ENCODE results near the gene ZSCAN4.

Gene ZSCAN4

GRCh38 chr19:57672466-57672865 is 3.7 kb downstream of the ZSCAN4 start:
- DNase-seq (ENCODE audit: extremely low read depth in 1 of 2, low read depth in 1 of 2) = no peak

- DNase-seq (ENCODE audit: extremely low read depth in 1 of 2, low read depth in 1 of 2) = no peak
Measured at GRCh38 chr19:57675881-57676280, 7.1 kb downstream of the ZSCAN4 start.

GRCh38 chr19:57682226-57682766 is 13.6 kb downstream of the ZSCAN4 start:
- no peak for DNase-seq (ENCODE audit: extremely low read depth in 1 of 2, low read depth in 1 of 2)

GRCh38 chr19:57686727-57687126 is 18.0 kb downstream of the ZSCAN4 start:
- DNase-seq (ENCODE audit: extremely low read depth in 1 of 2, low read depth in 1 of 2) = no peak

GRCh38 chr19:57687363-57688010 is 18.8 kb downstream of the ZSCAN4 start:
- DNase-seq (ENCODE audit: extremely low read depth in 1 of 2, low read depth in 1 of 2) = no peak

- no peak for DNase-seq (ENCODE audit: extremely low read depth in 1 of 2, low read depth in 1 of 2)
Measured at GRCh38 chr19:57688011-57688763, 19.5 kb downstream of the ZSCAN4 start.

- DNase-seq (ENCODE audit: extremely low read depth in 1 of 2, low read depth in 1 of 2) = no peak
Measured at GRCh38 chr19:57689750-57690149, 21.0 kb downstream of the ZSCAN4 start.

GRCh38 chr19:57701625-57702024 is 32.9 kb downstream of the ZSCAN4 start:
- DNase-seq (ENCODE audit: extremely low read depth in 1 of 2, low read depth in 1 of 2) = no peak

- no peak for DNase-seq (ENCODE audit: extremely low read depth in 1 of 2, low read depth in 1 of 2)
Measured at GRCh38 chr19:57706346-57706745, 37.6 kb downstream of the ZSCAN4 start.

- no peak for DNase-seq (ENCODE audit: extremely low read depth in 1 of 2, low read depth in 1 of 2)
Measured at GRCh38 chr19:57708641-57709361, 40.1 kb downstream of the ZSCAN4 start, which contains the start of gene ZNF154. TSS of gene ZNF154 (minus strand) at chr19:57709204. CDS start at chr19:57708971, 233 bp downstream.

GRCh38 chr19:57709616-57710015 is 40.9 kb downstream of the ZSCAN4 start:
- no peak for DNase-seq (ENCODE audit: extremely low read depth in 1 of 2, low read depth in 1 of 2)

GRCh38 chr19:57712222-57712621 is 43.5 kb downstream of the ZSCAN4 start:
- DNase-seq (ENCODE audit: extremely low read depth in 1 of 2, low read depth in 1 of 2) = no peak

- DNase-seq (ENCODE audit: extremely low read depth in 1 of 2, low read depth in 1 of 2) = no peak
Measured at GRCh38 chr19:57719424-57719823, 50.7 kb downstream of the ZSCAN4 start.

- no peak for DNase-seq (ENCODE audit: extremely low read depth in 1 of 2, low read depth in 1 of 2)
Measured at GRCh38 chr19:57719901-57720519, 51.3 kb downstream of the ZSCAN4 start.

GRCh38 chr19:57720878-57721277 is 52.1 kb downstream of the ZSCAN4 start:
- DNase-seq (ENCODE audit: extremely low read depth in 1 of 2, low read depth in 1 of 2) = no peak
